ENCODE data around the gene SEPTIN7.
"Not testable (repeated sequence)": the region's sequence is repeated elsewhere in the genome, so short reads cannot be mapped to it uniquely, and the experiment has no call there.

The SEPTIN7 gene

GRCh38 chr7:35800718-35801391 lies at the start of gene SEPTIN7:
Gene SEPTIN7 (plus strand): TSS chr7:35801057. CDS start chr7:35801210, 153 bp downstream.
- peak; percentile 99 for DNase-seq (ENCODE audit: low read depth)

DNA sequence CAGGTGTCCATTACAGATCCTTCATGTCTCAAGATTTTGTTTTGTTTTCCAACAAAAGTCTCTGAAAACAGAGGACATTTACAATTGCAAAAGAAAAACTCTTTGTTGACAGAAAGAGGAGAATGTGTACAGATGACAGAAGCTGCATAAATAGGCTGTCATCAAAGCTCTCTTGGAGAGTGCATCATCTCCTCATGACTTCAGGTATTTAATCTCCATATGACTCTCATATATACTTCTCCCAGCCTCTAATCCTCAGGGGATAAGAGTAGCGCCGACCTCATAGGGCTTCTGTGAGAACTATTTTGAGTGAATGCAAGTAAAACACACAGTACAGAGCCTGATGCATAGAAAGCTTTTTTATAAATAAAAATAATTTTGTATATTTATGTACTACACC lies 48.1 kb upstream of the SEPTIN7 start:
- DNase-seq (ENCODE audit: low read depth), result no peak

DNA sequence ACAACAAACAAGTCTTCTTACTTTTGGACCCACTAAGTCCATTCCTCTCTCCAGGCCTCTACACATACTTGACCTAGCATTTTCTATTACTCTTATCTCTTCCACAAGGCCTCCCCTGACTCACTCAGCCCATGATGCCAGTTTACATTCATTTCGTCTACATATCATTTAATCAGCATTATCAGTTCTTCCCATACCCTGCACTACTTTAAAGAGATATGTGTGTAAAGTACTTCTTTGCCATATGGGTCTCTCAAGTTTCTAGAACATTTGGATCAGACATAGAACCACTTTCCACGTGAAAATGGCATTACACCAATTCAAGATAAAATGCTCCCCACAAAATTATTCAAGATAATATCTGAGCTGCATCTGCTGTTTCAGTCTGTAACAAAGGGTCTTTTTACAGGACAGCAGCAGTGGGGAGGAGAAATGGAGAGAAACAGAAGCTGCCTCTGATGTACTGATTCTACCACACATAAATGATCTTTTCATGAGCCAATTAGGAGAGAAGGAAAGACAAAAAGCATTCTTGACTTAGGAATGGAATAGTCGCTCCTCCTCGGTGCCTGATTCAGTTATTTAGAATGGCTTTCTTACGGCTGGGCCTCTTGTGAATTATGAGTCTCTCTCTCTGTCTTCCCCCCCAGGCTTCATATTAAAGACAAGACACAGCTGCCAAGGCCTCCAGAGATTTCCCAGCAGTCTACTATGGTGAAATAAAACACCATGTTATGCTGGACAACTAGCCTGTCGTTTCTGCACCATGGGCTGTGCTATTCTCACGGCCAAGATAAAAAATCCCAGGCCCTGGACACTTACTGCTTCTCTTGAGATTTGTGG lies 46.9 kb upstream of the SEPTIN7 start:
- DNase-seq (ENCODE audit: low read depth), result no peak

- DNase-seq (ENCODE audit: low read depth), result no peak
These were observed 46.1 kb upstream of the SEPTIN7 start for GRCh38 chr7:35754741-35755140.

GRCh38 chr7:35755711-35756110 lies 45.1 kb upstream of the SEPTIN7 start:
- no peak for DNase-seq (ENCODE audit: low read depth)

GRCh38 chr7:35756453-35756852 lies 44.4 kb upstream of the SEPTIN7 start:
- DNase-seq (ENCODE audit: low read depth), result not testable (repeated sequence)

DNA sequence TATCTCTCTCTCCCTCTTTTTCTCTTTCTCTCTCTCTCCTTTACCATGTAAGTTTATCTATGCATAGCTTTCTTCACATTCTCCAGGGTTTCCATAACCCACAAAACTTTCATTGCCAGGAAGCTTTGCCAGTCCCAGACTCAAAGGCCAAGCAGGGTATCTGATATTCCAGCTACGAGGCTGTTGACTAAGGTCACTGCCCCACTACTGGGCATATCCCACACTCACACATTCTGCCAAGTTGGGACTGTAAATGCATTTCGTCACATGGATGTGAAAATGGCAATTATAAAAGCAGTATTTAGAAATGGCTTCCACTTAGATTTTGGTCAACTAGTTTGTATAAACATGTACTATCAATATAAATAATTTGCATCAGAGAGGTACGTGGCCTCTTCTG lies 43.3 kb upstream of the SEPTIN7 start:
- DNase-seq (ENCODE audit: low read depth), result no peak

DNA sequence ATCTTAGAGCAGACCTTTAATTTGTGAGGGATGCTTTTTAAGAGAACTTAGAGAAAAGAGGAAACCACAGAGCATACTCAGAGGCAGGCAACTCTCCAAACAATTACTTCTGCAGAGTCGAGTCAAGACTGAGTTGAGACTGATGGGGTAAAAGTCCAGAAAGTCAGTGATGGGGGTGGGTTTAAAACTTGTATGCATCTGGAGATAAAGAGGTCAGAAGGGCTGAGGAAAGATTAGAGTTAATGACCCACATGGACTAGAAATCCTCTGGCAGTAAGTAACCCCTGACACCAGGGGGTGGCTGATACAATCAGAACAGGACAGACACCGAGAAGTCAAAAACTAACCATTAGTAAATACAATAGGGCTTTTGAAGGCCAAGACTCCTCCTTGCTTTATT lies 42.4 kb upstream of the SEPTIN7 start:
- no peak for DNase-seq (ENCODE audit: low read depth)

- DNase-seq (ENCODE audit: low read depth), result no peak
These were observed 40.6 kb upstream of the SEPTIN7 start for GRCh38 chr7:35760143-35760745.

GRCh38 chr7:35761871-35762677 lies 38.8 kb upstream of the SEPTIN7 start:
- no peak for DNase-seq (ENCODE audit: low read depth)

DNA sequence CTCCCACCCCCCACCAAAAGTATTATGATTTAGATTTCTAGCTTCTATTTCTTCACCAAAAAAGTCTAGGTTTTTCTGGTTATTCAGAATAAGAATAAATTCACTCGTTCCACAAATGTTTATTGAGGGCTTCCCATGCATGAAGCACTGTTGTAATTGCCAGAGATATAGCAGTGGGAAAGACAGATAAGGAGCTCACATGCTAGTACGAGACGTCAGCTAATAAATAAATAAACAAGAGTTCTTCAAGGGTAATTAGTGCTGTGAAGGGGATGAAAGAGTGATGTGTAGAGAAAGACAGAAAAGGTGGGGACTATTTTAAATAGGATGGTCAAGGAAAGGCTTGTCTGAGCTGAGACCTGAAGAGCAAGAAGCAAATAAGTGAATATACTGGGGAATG lies 38.1 kb upstream of the SEPTIN7 start:
- DNase-seq (ENCODE audit: low read depth), result no peak

DNA sequence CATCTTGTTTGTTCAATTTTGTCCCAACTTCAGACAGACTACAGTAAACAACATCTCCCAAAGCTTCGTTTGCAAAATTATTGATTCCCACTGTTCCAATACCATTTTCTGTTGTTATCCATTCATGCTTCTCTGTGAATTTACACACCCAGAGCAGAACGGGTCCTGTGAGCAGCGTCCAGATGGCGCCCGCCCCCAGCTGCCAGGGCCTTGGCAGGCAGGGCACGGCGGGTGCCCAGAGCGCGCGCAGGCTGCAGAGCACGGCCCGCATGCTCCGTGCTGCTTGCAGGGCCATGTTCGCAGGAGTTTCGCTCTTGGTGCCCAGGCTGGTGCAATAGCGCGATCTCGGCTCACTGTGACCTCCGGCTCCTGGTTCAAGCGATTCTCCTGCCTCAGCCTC lies 32.5 kb upstream of the SEPTIN7 start:
- no peak for DNase-seq (ENCODE audit: low read depth)

DNA sequence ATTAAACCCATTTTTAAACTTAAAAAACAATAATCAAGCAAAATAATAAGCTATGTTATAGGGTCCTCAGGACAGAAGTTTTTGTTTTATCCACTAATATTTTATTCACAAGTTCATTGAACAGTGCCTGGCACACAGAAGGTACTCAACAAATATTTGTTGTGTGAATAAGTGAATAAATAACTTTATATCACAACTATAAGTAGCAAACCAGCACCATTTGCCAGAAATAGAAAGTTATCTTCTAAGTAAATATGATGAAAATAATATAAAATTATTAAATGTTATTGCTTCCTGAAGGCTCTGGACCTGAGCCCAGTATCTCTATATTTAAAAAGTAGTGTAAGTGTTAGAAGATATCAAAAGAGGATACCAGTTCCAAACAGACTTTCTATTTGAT lies 29.1 kb upstream of the SEPTIN7 start:
- no peak for DNase-seq (ENCODE audit: low read depth)

DNA sequence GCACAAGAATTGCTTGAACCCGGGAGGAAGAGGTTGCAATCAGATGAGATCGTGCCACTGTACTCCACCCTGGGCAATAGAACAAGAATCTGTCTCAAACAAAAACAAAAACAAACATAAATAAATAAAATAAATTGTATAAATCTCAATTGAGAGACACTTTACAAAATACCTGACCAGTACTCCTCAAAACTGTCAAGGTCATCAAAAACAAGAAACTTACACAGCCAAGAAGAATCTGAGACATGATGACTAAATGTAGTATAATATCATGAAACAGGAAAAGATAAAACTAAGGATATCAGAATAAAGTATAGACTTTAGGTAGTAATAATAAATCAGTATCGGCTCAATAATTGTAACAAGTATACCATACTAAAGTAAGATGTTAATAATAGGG lies 26.9 kb upstream of the SEPTIN7 start:
- no peak for DNase-seq (ENCODE audit: low read depth)

DNA sequence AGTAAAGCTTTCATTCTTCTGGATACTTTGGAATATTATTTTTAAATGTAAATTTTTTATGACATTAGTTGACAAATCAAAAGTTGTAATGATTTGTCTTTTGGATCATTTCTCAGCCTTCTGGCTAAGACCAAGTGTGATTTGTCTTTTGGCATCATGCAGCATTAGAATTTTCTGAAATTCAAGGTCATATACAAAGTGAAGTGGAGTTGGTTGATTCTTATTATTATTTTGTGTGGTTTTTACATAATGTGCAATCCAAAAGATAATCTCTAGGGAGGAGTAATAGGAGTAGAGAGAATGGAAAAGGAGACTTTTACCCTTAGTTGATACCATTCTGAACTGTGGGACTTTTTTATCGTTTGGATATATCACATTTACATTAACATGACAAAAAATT lies 24.2 kb upstream of the SEPTIN7 start:
- DNase-seq (ENCODE audit: low read depth), result no peak

- DNase-seq (ENCODE audit: low read depth), result no peak
These were observed 23.7 kb upstream of the SEPTIN7 start for GRCh38 chr7:35777121-35777520.

- no peak for DNase-seq (ENCODE audit: low read depth)
These were observed 20.8 kb upstream of the SEPTIN7 start for GRCh38 chr7:35780070-35780469.

DNA sequence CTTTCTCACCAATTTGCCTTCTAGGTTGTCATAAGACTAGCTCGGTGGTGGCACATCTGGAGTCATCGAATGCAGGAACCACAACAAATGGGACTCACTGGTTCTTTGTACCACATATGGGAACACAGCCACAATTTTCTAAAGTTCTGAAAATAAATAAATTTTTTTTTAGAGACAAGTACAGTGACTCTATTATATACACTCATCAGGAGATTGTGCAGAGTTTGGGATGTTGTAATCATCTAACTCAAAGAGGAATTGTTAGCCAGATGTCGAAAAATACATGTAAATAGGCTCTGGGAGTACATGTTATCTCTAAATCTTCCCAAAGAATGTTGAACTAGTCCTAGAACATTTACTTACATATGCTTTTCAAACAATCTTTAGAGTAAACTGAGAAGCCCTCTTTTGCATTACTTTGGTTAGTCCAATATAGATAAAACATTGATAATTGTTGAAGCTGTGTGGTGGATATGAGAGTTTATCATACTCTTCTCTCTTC lies 19.6 kb upstream of the SEPTIN7 start:
- no peak for DNase-seq (ENCODE audit: low read depth)

DNA sequence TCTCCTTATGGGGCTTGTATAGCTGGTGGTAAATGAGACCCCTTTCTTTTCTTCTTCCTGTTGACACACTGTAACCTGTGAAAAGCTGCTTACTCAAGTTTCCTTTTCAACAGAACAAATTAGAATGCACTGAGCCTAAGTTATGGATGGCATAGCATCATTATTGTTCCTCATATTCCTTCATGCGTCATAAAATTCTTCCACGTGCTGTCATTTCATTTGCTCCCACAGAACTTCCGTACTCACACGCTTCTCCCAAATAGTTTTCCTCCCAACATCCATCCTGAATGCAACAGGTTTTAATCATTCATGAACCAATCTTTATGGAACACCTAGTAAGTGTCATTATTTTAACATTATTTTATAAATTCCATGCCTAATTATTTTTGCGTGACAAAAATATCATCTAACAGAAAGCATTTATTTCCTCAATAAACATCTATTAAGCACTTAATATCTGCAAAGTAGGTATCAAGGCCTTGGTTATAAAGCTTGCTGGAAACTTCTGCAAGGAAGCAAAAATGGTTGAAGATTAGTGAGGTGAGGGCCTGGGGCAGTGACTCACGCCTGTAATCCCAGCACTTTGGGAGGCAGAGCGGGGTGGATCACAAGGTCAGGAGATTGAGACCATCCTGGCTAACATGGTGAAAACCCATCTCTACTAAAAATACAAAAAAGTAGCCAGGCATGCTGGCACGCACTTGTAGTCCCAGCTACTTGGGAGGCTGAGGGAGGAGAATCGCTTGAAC lies 18.9 kb upstream of the SEPTIN7 start:
- DNase-seq (ENCODE audit: low read depth), result no peak

- DNase-seq (ENCODE audit: low read depth), result no peak
These were observed 16.5 kb upstream of the SEPTIN7 start for GRCh38 chr7:35784332-35784731.

DNA sequence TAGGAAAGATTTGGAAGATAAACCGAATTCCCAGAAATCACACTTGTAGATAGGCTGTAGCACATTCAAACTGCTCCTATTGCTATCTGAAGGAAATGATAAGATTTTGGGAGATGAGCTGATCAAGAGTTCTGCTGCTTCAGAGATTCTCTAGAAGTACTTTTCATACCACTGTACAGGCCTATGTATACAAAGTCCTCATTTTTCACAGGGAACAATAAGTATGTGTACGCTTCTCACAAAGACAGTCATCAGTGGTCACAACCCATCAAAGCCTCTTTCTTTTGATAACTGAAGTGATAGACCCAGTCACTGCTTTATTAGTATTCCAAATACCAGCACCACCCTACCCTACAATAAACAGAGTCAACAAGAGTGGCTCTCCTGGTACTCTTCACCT lies 15.6 kb upstream of the SEPTIN7 start:
- DNase-seq (ENCODE audit: low read depth), result no peak
